Liver (tissue), 9 donors: ENCODE results near the gene CNIH2. TPM values are rescaled to one million over a fixed set of nuclear protein-coding genes. Genes with fewer than 3 reads are reported as not detected.

Experiments used
- DNase-seq: peaks from one replicate; pipeline ENCODE4 v3.0.0-alpha.2; 2017; ENCODE audit warnings: low spot score
- H3K27ac ChIP-seq, 2 donors: one replicate each; pipeline ENCODE4 v1.7.0; 2013; ENCODE audit warnings: inconsistent platforms in 2 of 2, low read length in 2 of 2, control low read depth in 1 of 2, low read depth in 1 of 2, mild to moderate bottlenecking in 1 of 2
- H3K27me3 ChIP-seq, 4 donors: one replicate each; pipeline versions ENCODE4 v1.6.1 to v1.7.0; 2013; ENCODE audit warnings: low read length in 3 of 4, inconsistent platforms in 1 of 4, mild to moderate bottlenecking in 1 of 4, moderate library complexity in 1 of 4; ENCODE audit not compliant: control insufficient read depth in 4 of 4, insufficient read depth in 4 of 4
- H3K36me3 ChIP-seq, 4 donors: one replicate each; pipeline versions ENCODE4 v1.6.1 to v1.7.0; 2013; ENCODE audit warnings: low read length in 3 of 4, mild to moderate bottlenecking in 3 of 4, low read depth in 1 of 4, moderate library complexity in 1 of 4; ENCODE audit not compliant: control insufficient read depth in 4 of 4, insufficient read depth in 3 of 4
- H3K4me1 ChIP-seq, 4 donors: one replicate each; pipeline versions ENCODE4 v1.6.1 to v1.7.0; 2013; ENCODE audit warnings: low read length in 3 of 4, mild to moderate bottlenecking in 3 of 4, moderate library complexity in 1 of 4; ENCODE audit not compliant: control insufficient read depth in 4 of 4, insufficient read depth in 4 of 4
- H3K4me3 ChIP-seq, 3 donors: one replicate each; pipeline versions ENCODE4 v1.6.1 to v1.7.0; 2013; ENCODE audit warnings: low read length in 3 of 3, control low read depth in 1 of 3, low read depth in 1 of 3, mild to moderate bottlenecking in 1 of 3
- H3K9ac ChIP-seq, 2 donors: one replicate each; pipeline ENCODE4 v1.7.0; 2013; ENCODE audit warnings: low read length in 2 of 2, mild to moderate bottlenecking in 2 of 2, moderate library complexity in 2 of 2, control low read depth in 1 of 2, low read depth in 1 of 2
- H3K9me3 ChIP-seq, 4 donors: one replicate each; pipeline versions ENCODE4 v1.6.1 to v1.7.0; 2013; ENCODE audit warnings: low read length in 3 of 4; ENCODE audit not compliant: control insufficient read depth in 4 of 4
- EGR1 ChIP-seq, 2 donors: IDR thresholded peaks; 2 replicates each; pipeline ENCODE4 v1.6.1; 2016 to 2018; ENCODE audit warnings: antibody characterized with exemption in 2 of 2, low read depth in 2 of 2
- FOXA1 ChIP-seq: IDR thresholded peaks from 2 replicates; pipeline ENCODE4 v1.6.1; 2016; ENCODE audit warnings: antibody characterized with exemption
- FOXA2 ChIP-seq: IDR thresholded peaks from 2 replicates; pipeline ENCODE4 v1.6.1; 2016; ENCODE audit warnings: antibody characterized with exemption
- HNF4A ChIP-seq, 2 donors: conservative IDR thresholded peaks; 2 replicates each; pipeline ENCODE4 v1.6.1; 2016; ENCODE audit warnings: antibody characterized with exemption in 2 of 2, mild to moderate bottlenecking in 2 of 2
- HNF4G ChIP-seq: IDR thresholded peaks from 2 replicates; pipeline ENCODE4 v1.6.1; 2016; ENCODE audit warnings: antibody characterized with exemption
- JUND ChIP-seq, 2 donors: IDR thresholded peaks; 2 replicates each; pipeline ENCODE4 v1.6.1; 2016; ENCODE audit warnings: antibody characterized with exemption in 2 of 2
- NR2F2 ChIP-seq: IDR thresholded peaks from 2 replicates; pipeline ENCODE4 v1.6.1; 2016; ENCODE audit warnings: antibody characterized with exemption
- RAD21 ChIP-seq, 2 donors: IDR thresholded peaks; 2 replicates each; pipeline ENCODE4 v1.6.1; 2016; ENCODE audit warnings: antibody characterized with exemption in 2 of 2, mild to moderate bottlenecking in 2 of 2
- RXRA ChIP-seq, 2 donors: IDR thresholded peaks; 2 replicates each; pipeline ENCODE4 v1.6.1; 2017 to 2018; ENCODE audit warnings: antibody characterized with exemption in 2 of 2, mild to moderate bottlenecking in 1 of 2
- TAF1 ChIP-seq: conservative IDR thresholded peaks from 2 replicates; pipeline ENCODE4 v1.6.1; 2016; ENCODE audit warnings: antibody characterized with exemption, mild to moderate bottlenecking
- YY1 ChIP-seq: IDR thresholded peaks from 2 replicates; pipeline ENCODE4 v1.6.1; 2016; ENCODE audit warnings: antibody characterized with exemption, mild to moderate bottlenecking
- WGBS: extraction: QIAGEN DNeasy Blood & Tissue Kit; methylation state at CpG from one replicate; pipeline ENCODE4 v1.1.7; 2013; 5-methylcytosine and 5-hydroxymethylcytosine counted together
- polyA plus RNA-seq, 2 donors: library from polyadenylated mRNA; stranded (reverse) in 1 of 2; unstranded in 1 of 2; fragments of 200-250 nt in 1 of 2; fragments of >200 nt in 1 of 2; fragmentation: Nextera tagmentation in 1 of 2; extraction: Ambion mirVana in 1 of 2; gene quantifications; one replicate each; pipeline versions ENCODE4 v1.2.1 to v1.2.3, GENCODE V29; 2013 to 2015
- total RNA-seq, 2 donors: library from RNA; depleted of rRNA; stranded (reverse); fragments of >200 nt; gene quantifications; one replicate each; pipeline ENCODE4 v1.2.3, GENCODE V29; 2014
- TF ChIP-seq, protein P1 (sequence below): fragments of 150-350 bp; IDR thresholded peaks from 2 replicates; pipeline ENCODE4 v1.5.1; 2017; ENCODE audit warnings: improper control_type of control experiment, low read depth, low read length; ENCODE audit not compliant: missing input control
- TF ChIP-seq, protein P2 (sequence below): IDR thresholded peaks from 2 replicates; pipeline ENCODE4 v1.6.1; 2016; ENCODE audit warnings: antibody characterized with exemption
- TF ChIP-seq, protein P3 (sequence below): IDR thresholded peaks from 2 replicates; pipeline ENCODE4 v1.6.1; 2016; ENCODE audit warnings: antibody characterized with exemption
- TF ChIP-seq, protein P4 (sequence below): IDR thresholded peaks from 2 replicates; pipeline ENCODE4 v1.6.1; 2016; ENCODE audit warnings: antibody characterized with exemption
- TF ChIP-seq, protein P5 (sequence below): IDR thresholded peaks from 2 replicates; pipeline ENCODE4 v1.6.1; 2016; ENCODE audit warnings: antibody characterized with exemption, mild to moderate bottlenecking
- donor health status: healthy.
- donor health status: healthy.
- donor health status: healthy.
- donor health status: healthy.
- donor health status: healthy.

CNIH2 gene
- total and polyA plus RNA-seq, 4 donors: 0.07 TPM; not detected in 3

DNA sequence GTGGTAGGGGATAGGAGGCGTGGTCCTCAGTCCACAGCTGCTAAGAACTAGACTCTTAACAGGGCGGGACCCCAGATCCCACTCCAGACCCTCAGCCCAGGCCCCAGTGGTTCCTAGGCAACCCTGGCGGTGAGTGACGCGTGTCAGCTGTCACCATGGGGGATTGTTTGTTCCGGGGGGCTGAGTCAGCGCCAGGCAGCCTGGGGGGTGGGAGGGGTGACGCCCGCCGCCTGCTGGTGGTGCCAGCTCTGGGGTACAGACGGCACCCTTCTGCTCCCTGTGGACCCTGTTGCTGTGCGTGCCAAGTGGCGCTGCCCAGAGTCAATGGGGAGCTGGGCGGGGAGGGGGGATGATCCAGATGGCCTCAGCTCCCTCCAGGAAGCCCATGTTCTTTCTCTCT lies 2.5 kb downstream of the CNIH2 start:
- Histone ChIP-seq H3K4me1 (peaks cover 4 to 16% (median 10%) of the 10 kb centered on the region in 4 donors), H3K27me3 (no peaks in the 10 kb centered on the region), H3K36me3 (peaks cover 0 to 16% (median 7%) of the 10 kb centered on the region in 4 donors), H3K27ac (no peak overlapping the region), H3K4me3 (no peak overlapping the region), H3K9me3 (no peaks in the 10 kb centered on the region), H3K9ac (no peak overlapping the region)
- TF ChIP-seq FOXA1 (no peak), RXRA (IDR thresholded peaks at IDR 0.05) (no peak), HNF4G (no peak), HNF4A (conservative IDR thresholded peaks at IDR 0.05) (no peak), RAD21 (IDR thresholded peaks at IDR 0.05) (no peak), JUND (IDR thresholded peaks at IDR 0.05) (no peak), YY1 (no peak), TAF1 (no peak), FOXA2 (no peak), EGR1 (IDR thresholded peaks at IDR 0.05; ENCODE audit: low read depth in 2 of 2) (no peak), NR2F2 (no peak)
- TF ChIP-seq, protein P1, sequence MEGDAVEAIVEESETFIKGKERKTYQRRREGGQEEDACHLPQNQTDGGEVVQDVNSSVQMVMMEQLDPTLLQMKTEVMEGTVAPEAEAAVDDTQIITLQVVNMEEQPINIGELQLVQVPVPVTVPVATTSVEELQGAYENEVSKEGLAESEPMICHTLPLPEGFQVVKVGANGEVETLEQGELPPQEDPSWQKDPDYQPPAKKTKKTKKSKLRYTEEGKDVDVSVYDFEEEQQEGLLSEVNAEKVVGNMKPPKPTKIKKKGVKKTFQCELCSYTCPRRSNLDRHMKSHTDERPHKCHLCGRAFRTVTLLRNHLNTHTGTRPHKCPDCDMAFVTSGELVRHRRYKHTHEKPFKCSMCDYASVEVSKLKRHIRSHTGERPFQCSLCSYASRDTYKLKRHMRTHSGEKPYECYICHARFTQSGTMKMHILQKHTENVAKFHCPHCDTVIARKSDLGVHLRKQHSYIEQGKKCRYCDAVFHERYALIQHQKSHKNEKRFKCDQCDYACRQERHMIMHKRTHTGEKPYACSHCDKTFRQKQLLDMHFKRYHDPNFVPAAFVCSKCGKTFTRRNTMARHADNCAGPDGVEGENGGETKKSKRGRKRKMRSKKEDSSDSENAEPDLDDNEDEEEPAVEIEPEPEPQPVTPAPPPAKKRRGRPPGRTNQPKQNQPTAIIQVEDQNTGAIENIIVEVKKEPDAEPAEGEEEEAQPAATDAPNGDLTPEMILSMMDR: no peak
- TF ChIP-seq, protein P2, sequence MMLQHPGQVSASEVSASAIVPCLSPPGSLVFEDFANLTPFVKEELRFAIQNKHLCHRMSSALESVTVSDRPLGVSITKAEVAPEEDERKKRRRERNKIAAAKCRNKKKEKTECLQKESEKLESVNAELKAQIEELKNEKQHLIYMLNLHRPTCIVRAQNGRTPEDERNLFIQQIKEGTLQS: no peak
- TF ChIP-seq, protein P3, sequence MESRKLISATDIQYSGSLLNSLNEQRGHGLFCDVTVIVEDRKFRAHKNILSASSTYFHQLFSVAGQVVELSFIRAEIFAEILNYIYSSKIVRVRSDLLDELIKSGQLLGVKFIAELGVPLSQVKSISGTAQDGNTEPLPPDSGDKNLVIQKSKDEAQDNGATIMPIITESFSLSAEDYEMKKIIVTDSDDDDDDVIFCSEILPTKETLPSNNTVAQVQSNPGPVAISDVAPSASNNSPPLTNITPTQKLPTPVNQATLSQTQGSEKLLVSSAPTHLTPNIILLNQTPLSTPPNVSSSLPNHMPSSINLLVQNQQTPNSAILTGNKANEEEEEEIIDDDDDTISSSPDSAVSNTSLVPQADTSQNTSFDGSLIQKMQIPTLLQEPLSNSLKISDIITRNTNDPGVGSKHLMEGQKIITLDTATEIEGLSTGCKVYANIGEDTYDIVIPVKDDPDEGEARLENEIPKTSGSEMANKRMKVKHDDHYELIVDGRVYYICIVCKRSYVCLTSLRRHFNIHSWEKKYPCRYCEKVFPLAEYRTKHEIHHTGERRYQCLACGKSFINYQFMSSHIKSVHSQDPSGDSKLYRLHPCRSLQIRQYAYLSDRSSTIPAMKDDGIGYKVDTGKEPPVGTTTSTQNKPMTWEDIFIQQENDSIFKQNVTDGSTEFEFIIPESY: no peak
- TF ChIP-seq, protein P4, sequence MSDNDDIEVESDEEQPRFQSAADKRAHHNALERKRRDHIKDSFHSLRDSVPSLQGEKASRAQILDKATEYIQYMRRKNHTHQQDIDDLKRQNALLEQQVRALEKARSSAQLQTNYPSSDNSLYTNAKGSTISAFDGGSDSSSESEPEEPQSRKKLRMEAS: no peak
- DNase-seq: no peak
- 89% methylated on average over 14 of the region's 14 CpGs for WGBS

DNA sequence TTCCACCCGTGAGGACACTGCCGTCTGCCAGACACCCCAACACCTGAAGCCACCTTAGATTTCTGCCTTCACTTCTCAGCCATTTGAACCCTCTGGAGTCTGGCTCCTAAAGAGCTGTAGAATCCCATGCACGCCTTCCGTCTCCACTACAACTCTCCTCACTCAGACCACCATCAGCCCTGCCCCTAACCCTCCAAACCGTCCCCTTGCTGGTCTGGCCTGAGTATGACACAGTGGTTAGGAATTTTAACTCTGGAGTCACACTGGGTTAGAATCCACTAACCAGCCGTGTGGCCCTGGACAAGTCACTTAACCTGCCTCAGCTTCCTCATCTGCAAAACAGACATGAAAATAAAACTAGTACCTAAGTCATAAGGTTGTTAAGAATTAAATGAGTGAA lies 3.0 kb downstream of the CNIH2 start:
- no peak overlapping the region for H3K27ac ChIP-seq
- H3K9me3 ChIP-seq: no peaks in the 10 kb centered on the region
- H3K27me3 ChIP-seq: no peaks in the 10 kb centered on the region
- H3K4me1 ChIP-seq: peaks cover 4 to 21% (median 14%) of the 10 kb centered on the region in 4 donors
- 94% methylated on average over 6 of the region's 6 CpGs for WGBS
- H3K9ac ChIP-seq: no peak overlapping the region
- peaks cover 0 to 11% (median 7%) of the 10 kb centered on the region in 4 donors for H3K36me3 ChIP-seq
- no peak for DNase-seq
- no peak for TF ChIP-seq EGR1 (IDR thresholded peaks at IDR 0.05; ENCODE audit: low read depth in 2 of 2)
- TF ChIP-seq, protein P5, sequence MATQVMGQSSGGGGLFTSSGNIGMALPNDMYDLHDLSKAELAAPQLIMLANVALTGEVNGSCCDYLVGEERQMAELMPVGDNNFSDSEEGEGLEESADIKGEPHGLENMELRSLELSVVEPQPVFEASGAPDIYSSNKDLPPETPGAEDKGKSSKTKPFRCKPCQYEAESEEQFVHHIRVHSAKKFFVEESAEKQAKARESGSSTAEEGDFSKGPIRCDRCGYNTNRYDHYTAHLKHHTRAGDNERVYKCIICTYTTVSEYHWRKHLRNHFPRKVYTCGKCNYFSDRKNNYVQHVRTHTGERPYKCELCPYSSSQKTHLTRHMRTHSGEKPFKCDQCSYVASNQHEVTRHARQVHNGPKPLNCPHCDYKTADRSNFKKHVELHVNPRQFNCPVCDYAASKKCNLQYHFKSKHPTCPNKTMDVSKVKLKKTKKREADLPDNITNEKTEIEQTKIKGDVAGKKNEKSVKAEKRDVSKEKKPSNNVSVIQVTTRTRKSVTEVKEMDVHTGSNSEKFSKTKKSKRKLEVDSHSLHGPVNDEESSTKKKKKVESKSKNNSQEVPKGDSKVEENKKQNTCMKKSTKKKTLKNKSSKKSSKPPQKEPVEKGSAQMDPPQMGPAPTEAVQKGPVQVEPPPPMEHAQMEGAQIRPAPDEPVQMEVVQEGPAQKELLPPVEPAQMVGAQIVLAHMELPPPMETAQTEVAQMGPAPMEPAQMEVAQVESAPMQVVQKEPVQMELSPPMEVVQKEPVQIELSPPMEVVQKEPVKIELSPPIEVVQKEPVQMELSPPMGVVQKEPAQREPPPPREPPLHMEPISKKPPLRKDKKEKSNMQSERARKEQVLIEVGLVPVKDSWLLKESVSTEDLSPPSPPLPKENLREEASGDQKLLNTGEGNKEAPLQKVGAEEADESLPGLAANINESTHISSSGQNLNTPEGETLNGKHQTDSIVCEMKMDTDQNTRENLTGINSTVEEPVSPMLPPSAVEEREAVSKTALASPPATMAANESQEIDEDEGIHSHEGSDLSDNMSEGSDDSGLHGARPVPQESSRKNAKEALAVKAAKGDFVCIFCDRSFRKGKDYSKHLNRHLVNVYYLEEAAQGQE: no peak
- TF ChIP-seq, protein P2: no peak
- H3K4me3 ChIP-seq: no peak overlapping the region
